ENCODE measurements around the gene DSCAML1. TPM values are rescaled to one million over a fixed set of nuclear protein-coding genes. Genes with fewer than 3 reads are reported as not detected.

Gene DSCAML1
- total RNA-seq, 2 donors from 2014 or later: 0.33 to 1.6 TPM

- H3K27me3 ChIP-seq: no peaks in the 10 kb centered on the region
- TF ChIP-seq POLR2A (IDR thresholded peaks at IDR 0.05) (no peak), CTCF (IDR thresholded peaks at IDR 0.05) (no peak)
- intact Hi-C loops (cut with DNase I): no loop called here
- H3K4me3 ChIP-seq: no peak overlapping the region
- H3K9me3 ChIP-seq: no peaks in the 10 kb centered on the region
- ATAC-seq (no peak), DNase-seq (no peak)
- no peaks in the 10 kb centered on the region for H3K4me1 ChIP-seq
- H3K36me3 ChIP-seq (replicated peaks in 1 of 2; ENCODE audit: insufficient read depth in 1 of 2, low read depth in 2 of 2): peaks cover 0 to 4% of the 10 kb centered on the region in 2 donors
- H3K27ac ChIP-seq: no peak overlapping the region
- 94 to 95% methylated on average over 7 of the region's 7 CpGs for WGBS, 2 donors
Observed at GRCh38 chr11:117413616-117414015, 383.4 kb downstream of the DSCAML1 start.

- no peak for ATAC-seq
- intact Hi-C loops (cut with DNase I): no loop called here
Observed at GRCh38 chr11:117412653-117413275, 384.3 kb downstream of the DSCAML1 start.

GRCh38 chr11:117412176-117412575 lies 384.8 kb downstream of the DSCAML1 start:
- Histone ChIP-seq H3K4me1 (no peaks in the 10 kb centered on the region), H3K27me3 (no peaks in the 10 kb centered on the region), H3K4me3 (no peak overlapping the region), H3K27ac (no peak overlapping the region), H3K36me3 (replicated peaks in 1 of 2; ENCODE audit: insufficient read depth in 1 of 2, low read depth in 2 of 2) (peaks cover 0 to 7% of the 10 kb centered on the region in 2 donors), H3K9me3 (no peaks in the 10 kb centered on the region)
- WGBS, 2 donors: 87 to 92% methylated on average over 10 of the region's 10 CpGs
- ATAC-seq (no peak), DNase-seq (no peak)
- TF ChIP-seq CTCF (IDR thresholded peaks at IDR 0.05) (no peak), POLR2A (IDR thresholded peaks at IDR 0.05) (no peak)
- intact Hi-C loops (cut with DNase I): no loop called here

More at GRCh38 chr11:117412653-117413275, 384.3 kb downstream of the DSCAML1 start:
- H3K36me3 ChIP-seq (replicated peaks in 1 of 2; ENCODE audit: insufficient read depth in 1 of 2, low read depth in 2 of 2): peaks cover 0 to 6% of the 10 kb centered on the region in 2 donors
- no peaks in the 10 kb centered on the region for H3K4me1 ChIP-seq
- WGBS, 2 donors: 95 to 98% methylated on average over 8 of the region's 8 CpGs
- H3K27ac ChIP-seq: no peak overlapping the region
- no peak overlapping the region for H3K4me3 ChIP-seq
- no peaks in the 10 kb centered on the region for H3K27me3 ChIP-seq
- H3K9me3 ChIP-seq: no peaks in the 10 kb centered on the region
- DNase-seq: no peak
- TF ChIP-seq CTCF (IDR thresholded peaks at IDR 0.05) (no peak), POLR2A (IDR thresholded peaks at IDR 0.05) (no peak)

GRCh38 chr11:117411736-117412135 lies 385.3 kb downstream of the DSCAML1 start:
- H3K4me1 ChIP-seq: no peaks in the 10 kb centered on the region
- peaks cover 0 to 7% of the 10 kb centered on the region in 2 donors for H3K36me3 ChIP-seq (replicated peaks in 1 of 2; ENCODE audit: insufficient read depth in 1 of 2, low read depth in 2 of 2)
- ATAC-seq (no peak), DNase-seq (no peak)
- TF ChIP-seq POLR2A (IDR thresholded peaks at IDR 0.05): no peak
- TF ChIP-seq CTCF (IDR thresholded peaks at IDR 0.05): no peak
- H3K27ac ChIP-seq: no peak overlapping the region
- intact Hi-C loops (cut with DNase I): no loop called here
- no peaks in the 10 kb centered on the region for H3K27me3 ChIP-seq
- H3K4me3 ChIP-seq: no peak overlapping the region
- WGBS, 2 donors: 87 to 91% methylated on average over 9 of the region's 10 CpGs
- H3K9me3 ChIP-seq: no peaks in the 10 kb centered on the region
